ENCODE data around the gene C6orf15. TPM values are rescaled to one million over a fixed set of nuclear protein-coding genes. Genes with fewer than 3 reads are reported as not detected.
A peak's percentile ranks its signal among the peaks of the same experiment; 100 is the strongest.

Gene C6orf15
- total RNA-seq, 1 experiment from 2014 or later: not detected

GRCh38 chr6:31114541-31114878 lies 2.1 kb upstream of the C6orf15 start, which contains the start of gene PSORS1C1 (continued):
- TF ChIP-seq SRF (IDR thresholded peaks at IDR 0.05; ENCODE audit: low read depth): no peak
- TF ChIP-seq FOSL1 (IDR thresholded peaks at IDR 0.05; ENCODE audit: low read depth): peak; percentile 78
- TF ChIP-seq JUND (IDR thresholded peaks at IDR 0.05): peak; percentile 83
- TF ChIP-seq ZFX (IDR thresholded peaks at IDR 0.05): 0 out of 2 replicates have a peak, but pooled peaks have one; percentile 11
- no peak for TF ChIP-seq CTCF (IDR thresholded peaks at IDR 0.05 in 2 of 3, conservative IDR thresholded peaks at IDR 0.05 in 1 of 3; ENCODE audit: borderline replicate concordance in 1 of 3, insufficient read depth in 1 of 3, low read depth in 2 of 3, low read length in 2 of 3)

GRCh38 chr6:31113861-31114540 lies 1.6 kb upstream of the C6orf15 start:
- CTCF ChIA-PET: interaction anchor here (0.7 to 2.6 kb wide), 13 partner anchors 11 to 292 kb away, joined by 3 to 21 read pairs (median 3); partner anchors contain the start of gene PSORS1C2
- H3K27me3 ChIP-seq (ENCODE audit: insufficient read depth, low read length): no peaks in the 10 kb centered on the region
- peaks cover 29 to 51% of the 10 kb centered on the region in 2 experiments for H3K4me1 ChIP-seq (ENCODE audit: control insufficient read depth in 1 of 2, insufficient read depth in 2 of 2, low read length in 2 of 2)
- H3K36me3 ChIP-seq (ENCODE audit: control insufficient read depth in 1 of 2, insufficient read depth in 2 of 2, low read length in 2 of 2): no peaks in the 10 kb centered on the region
- peak overlapping the region; percentile 43 for H2AFZ ChIP-seq (ENCODE audit: low read depth, low read length, poor library complexity, severe bottlenecking)
- POLR2A ChIA-PET: interaction anchor here (0.6 to 2.8 kb wide), 11 partner anchors 10 to 517 kb away, joined by 3 to 11 read pairs (median 5); partner anchors contain the start of gene MICA
- H3K4me2 ChIP-seq (ENCODE audit: low read length): peak overlapping the region; percentile 92
- DNase-seq (ENCODE audit: low read depth, low spot score): no peak
- H3K79me2 ChIP-seq (ENCODE audit: insufficient read depth, low read length): peaks cover 8% of the 10 kb centered on the region; the same call in 1 of the 2 replicates
- BruUV-seq (replicated peaks): no TSS peak
- H4K20me1 ChIP-seq (ENCODE audit: insufficient read depth): no peaks in the 10 kb centered on the region
- peak overlapping the region; percentile 51 to 64 for H3K4me3 ChIP-seq (replicated peaks in 1 of 2; ENCODE audit: low read depth in 1 of 2, low read length in 2 of 2)
- peak overlapping the region; percentile 73 for H3K9ac ChIP-seq (ENCODE audit: low read length)
- no peaks in the 10 kb centered on the region for H3K9me3 ChIP-seq (ENCODE audit: control insufficient read depth in 1 of 2, insufficient read depth in 1 of 2, low read depth in 1 of 2, low read length in 2 of 2)
- no peaks in the 10 kb centered on the region for H3K9me2 ChIP-seq (ENCODE audit: insufficient read depth)
- RAD21 ChIA-PET (ENCODE audit: low non-redundant PET in 1 of 2, low total read pairs in 2 of 2, uncharacterized antibody in 2 of 2, unreplicated experiment in 2 of 2): interaction anchor here (0.6 to 1.5 kb wide), 5 partner anchors 11 to 34 kb away, joined by 3 to 6 read pairs (median 5); no protein-coding TSS in a partner anchor
- ATAC-seq: peak; percentile 39
- intact Hi-C loops (cut with micrococcal nuclease): loop anchor here (1.0 kb wide), 1 partner anchor 12 kb away; no protein-coding TSS in a partner anchor
- H3K27ac ChIP-seq (ENCODE audit: low read depth, low read length): peak overlapping the region; percentile 83
- TF ChIP-seq YY1 (IDR thresholded peaks at IDR 0.05; ENCODE audit: extremely low read depth, insufficient replicate concordance, low read depth, low read length) (no peak), EZH2 (IDR thresholded peaks at IDR 0.05) (no peak), CBX3 (IDR thresholded peaks at IDR 0.05; ENCODE audit: low read depth) (no peak), ZFX (IDR thresholded peaks at IDR 0.05) (no peak), ELF1 (IDR thresholded peaks at IDR 0.05; ENCODE audit: borderline replicate concordance, low read depth) (no peak), CTCF (IDR thresholded peaks at IDR 0.05 in 2 of 3, conservative IDR thresholded peaks at IDR 0.05 in 1 of 3; ENCODE audit: borderline replicate concordance in 1 of 3, insufficient read depth in 1 of 3, low read depth in 2 of 3, low read length in 2 of 3) (no peak), CEBPB (IDR thresholded peaks at IDR 0.05; ENCODE audit: low read depth) (no peak), SP1 (IDR thresholded peaks at IDR 0.05; ENCODE audit: low read depth) (no peak), ZBTB33 (IDR thresholded peaks at IDR 0.05; ENCODE audit: extremely low read depth, insufficient replicate concordance, low read length) (no peak), JUND (IDR thresholded peaks at IDR 0.05) (no peak), TCF7L2 (IDR thresholded peaks at IDR 0.05; ENCODE audit: borderline replicate concordance, extremely low read depth, insufficient read depth, insufficient read length) (no peak), POLR2AphosphoS5 (IDR thresholded peaks at IDR 0.05; ENCODE audit: low read depth, low read length) (no peak), SIN3A (IDR thresholded peaks at IDR 0.05; ENCODE audit: low read depth) (no peak), RAD21 (IDR thresholded peaks at IDR 0.05; ENCODE audit: low read depth) (no peak), EZH2phosphoT487 (IDR thresholded peaks at IDR 0.05; ENCODE audit: borderline replicate concordance) (no peak), MAX (IDR thresholded peaks at IDR 0.05) (no peak)
